Transverse colon (tissue), 4 donors: ENCODE measurements around the gene SEC24A.

ENCODE experiments used
- EP300 ChIP-seq: sonication (generic); formaldehyde crosslinking; IDR thresholded peaks from one replicate; pipeline ENCODE4 v1.6.1; 2017; ENCODE audit warnings: antibody characterized with exemption, low read depth
- POLR2A ChIP-seq: fragments of 450-650 bp; IDR thresholded peaks from one replicate; pipeline ENCODE4 v1.6.1; 2016; ENCODE audit warnings: antibody characterized with exemption, mild to moderate bottlenecking, moderate library complexity
- POLR2AphosphoS5 ChIP-seq, 3 donors: sonication (generic); formaldehyde crosslinking; IDR thresholded peaks; one replicate each; pipeline ENCODE4 v1.6.1; 2016; ENCODE audit warnings: antibody characterized with exemption in 3 of 3
- TF ChIP-seq, protein P1 (sequence below), 5 experiments: fragments of 200-600 bp in 3 of 5; fragments of 450-650 bp in 2 of 5; sonication (generic) in 3 of 5; IDR thresholded peaks; 1 replicate in 2 of 5; 2 replicates in 3 of 5; pipeline ENCODE4 v1.5.1; 2016 to 2017; ENCODE audit warnings: antibody characterized with exemption in 5 of 5, inconsistent platforms in 3 of 5, mild to moderate bottlenecking in 2 of 5, moderate library complexity in 1 of 5

GRCh38 chr5:134732819-134733218, 84.2 kb downstream of the SEC24A start:
- TF ChIP-seq, protein P1, sequence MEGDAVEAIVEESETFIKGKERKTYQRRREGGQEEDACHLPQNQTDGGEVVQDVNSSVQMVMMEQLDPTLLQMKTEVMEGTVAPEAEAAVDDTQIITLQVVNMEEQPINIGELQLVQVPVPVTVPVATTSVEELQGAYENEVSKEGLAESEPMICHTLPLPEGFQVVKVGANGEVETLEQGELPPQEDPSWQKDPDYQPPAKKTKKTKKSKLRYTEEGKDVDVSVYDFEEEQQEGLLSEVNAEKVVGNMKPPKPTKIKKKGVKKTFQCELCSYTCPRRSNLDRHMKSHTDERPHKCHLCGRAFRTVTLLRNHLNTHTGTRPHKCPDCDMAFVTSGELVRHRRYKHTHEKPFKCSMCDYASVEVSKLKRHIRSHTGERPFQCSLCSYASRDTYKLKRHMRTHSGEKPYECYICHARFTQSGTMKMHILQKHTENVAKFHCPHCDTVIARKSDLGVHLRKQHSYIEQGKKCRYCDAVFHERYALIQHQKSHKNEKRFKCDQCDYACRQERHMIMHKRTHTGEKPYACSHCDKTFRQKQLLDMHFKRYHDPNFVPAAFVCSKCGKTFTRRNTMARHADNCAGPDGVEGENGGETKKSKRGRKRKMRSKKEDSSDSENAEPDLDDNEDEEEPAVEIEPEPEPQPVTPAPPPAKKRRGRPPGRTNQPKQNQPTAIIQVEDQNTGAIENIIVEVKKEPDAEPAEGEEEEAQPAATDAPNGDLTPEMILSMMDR (IDR thresholded peaks at IDR 0.05), result no peak
- TF ChIP-seq POLR2A (no peak), EP300 (no peak), POLR2AphosphoS5 (IDR thresholded peaks at IDR 0.05) (no peak)
